ENCODE results near the gene PRDM15.

DNA sequence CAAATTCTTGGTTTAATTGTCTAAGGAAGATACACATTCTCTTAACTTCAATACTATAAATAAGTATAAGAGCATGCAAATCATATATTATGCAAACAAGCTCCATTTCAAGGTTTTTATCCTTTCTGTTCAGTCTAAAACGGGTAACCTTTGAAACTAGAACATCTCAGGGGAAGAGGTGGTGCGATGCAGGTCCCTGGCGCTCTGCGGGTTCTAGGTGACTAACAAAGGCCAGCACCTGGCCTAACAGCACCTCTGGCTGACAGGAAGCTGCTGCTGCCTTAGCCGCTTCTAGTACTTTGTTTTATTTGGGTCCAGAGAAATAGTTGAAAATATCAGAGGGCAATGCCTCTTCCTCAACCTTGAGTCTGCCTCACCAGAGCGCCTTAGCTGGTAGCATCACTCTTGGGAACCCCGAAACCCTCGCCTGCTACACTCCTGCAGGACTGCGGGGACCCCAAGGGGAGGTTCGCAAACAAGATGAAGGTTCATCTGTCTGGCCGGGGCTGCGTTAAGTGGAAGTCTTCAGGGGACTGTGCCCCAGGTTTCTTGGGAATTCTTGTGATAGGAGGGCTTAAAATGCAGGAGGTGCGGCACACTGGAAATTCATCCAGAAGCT lies 45.5 kb downstream of the PRDM15 start:
- TF ChIP-seq, protein P1, sequence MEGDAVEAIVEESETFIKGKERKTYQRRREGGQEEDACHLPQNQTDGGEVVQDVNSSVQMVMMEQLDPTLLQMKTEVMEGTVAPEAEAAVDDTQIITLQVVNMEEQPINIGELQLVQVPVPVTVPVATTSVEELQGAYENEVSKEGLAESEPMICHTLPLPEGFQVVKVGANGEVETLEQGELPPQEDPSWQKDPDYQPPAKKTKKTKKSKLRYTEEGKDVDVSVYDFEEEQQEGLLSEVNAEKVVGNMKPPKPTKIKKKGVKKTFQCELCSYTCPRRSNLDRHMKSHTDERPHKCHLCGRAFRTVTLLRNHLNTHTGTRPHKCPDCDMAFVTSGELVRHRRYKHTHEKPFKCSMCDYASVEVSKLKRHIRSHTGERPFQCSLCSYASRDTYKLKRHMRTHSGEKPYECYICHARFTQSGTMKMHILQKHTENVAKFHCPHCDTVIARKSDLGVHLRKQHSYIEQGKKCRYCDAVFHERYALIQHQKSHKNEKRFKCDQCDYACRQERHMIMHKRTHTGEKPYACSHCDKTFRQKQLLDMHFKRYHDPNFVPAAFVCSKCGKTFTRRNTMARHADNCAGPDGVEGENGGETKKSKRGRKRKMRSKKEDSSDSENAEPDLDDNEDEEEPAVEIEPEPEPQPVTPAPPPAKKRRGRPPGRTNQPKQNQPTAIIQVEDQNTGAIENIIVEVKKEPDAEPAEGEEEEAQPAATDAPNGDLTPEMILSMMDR (conservative IDR thresholded peaks at IDR 0.05 in 1 of 2, IDR thresholded peaks at IDR 0.05 in 1 of 2; ENCODE audit: extremely low read depth in 1 of 2, insufficient read depth in 1 of 2, low read depth in 1 of 2, low read length in 2 of 2), result no peak
- no peak for TF ChIP-seq EZH2 (IDR thresholded peaks at IDR 0.05; ENCODE audit: borderline replicate concordance, low read length)

Data from mammary epithelial cell (primary cell).